Keratinocyte (primary cell): ENCODE results near the gene CALM1. TPM values are rescaled to one million over a fixed set of nuclear protein-coding genes. Genes with fewer than 3 reads are reported as not detected.

ENCODE experiments used
- DNase-seq: peaks from one replicate; pipeline ENCODE4 v3.0.0-alpha.2; 2011; ENCODE audit warnings: low read depth, missing footprints, low spot score
- FAIRE-seq: peaks from 2 replicates; lab custom pipeline; 2011; peaks lifted over from hg19 to GRCh38; lab: Jason Lieb, UNC
- H2AFZ ChIP-seq: 2 replicates; pipeline ENCODE4 v1.6.0; 2012; ENCODE audit warnings: low read length, control low read depth, inconsistent platforms; ENCODE audit not compliant: control insufficient read depth
- H3K27ac ChIP-seq: 2 replicates; pipeline ENCODE4 v1.5.1; 2011; ENCODE audit warnings: low read length; ENCODE audit not compliant: control insufficient read depth, insufficient read depth
- H3K27me3 ChIP-seq: 3 replicates; pipeline ENCODE4 v1.6.0; 2011; ENCODE audit warnings: low read length; ENCODE audit not compliant: control insufficient read depth, insufficient read depth; ENCODE audit errors: extremely low read depth
- H3K36me3 ChIP-seq, 2 experiments: 2 replicates in 1 of 2; 3 replicates in 1 of 2; pipeline ENCODE4 v1.5.1; 2011; ENCODE audit warnings: low read length in 2 of 2, mild to moderate bottlenecking in 1 of 2; ENCODE audit not compliant: control insufficient read depth in 2 of 2, insufficient read depth in 2 of 2; ENCODE audit errors: extremely low read depth in 1 of 2
- H3K4me1 ChIP-seq: 3 replicates; pipeline ENCODE4 v1.5.1; 2011; ENCODE audit warnings: low read length; ENCODE audit not compliant: control insufficient read depth, insufficient read depth; ENCODE audit errors: extremely low read depth
- H3K4me2 ChIP-seq: 3 replicates; pipeline ENCODE4 v1.6.0; 2011; ENCODE audit warnings: low read depth, low read length; ENCODE audit not compliant: control insufficient read depth, insufficient read depth; ENCODE audit errors: extremely low read depth
- H3K4me3 ChIP-seq, 3 experiments: fragments of 200-600 bp in 1 of 3; sonication (generic) in 1 of 3; 2 replicates in 2 of 3; 3 replicates in 1 of 3; pipeline ENCODE4 v1.5.1; 2011 to 2016; ENCODE audit warnings: low read length in 3 of 3, mild to moderate bottlenecking in 3 of 3, control low read depth in 2 of 3, inconsistent platforms in 1 of 3, low read depth in 1 of 3, mixed read lengths in 1 of 3, mixed run types in 1 of 3, moderate library complexity in 1 of 3; ENCODE audit not compliant: control insufficient read depth in 2 of 3, insufficient read depth in 2 of 3; ENCODE audit errors: extremely low read depth in 1 of 3
- H3K79me2 ChIP-seq: 2 replicates; pipeline ENCODE4 v1.6.0; 2012; ENCODE audit warnings: low read length; ENCODE audit not compliant: control insufficient read depth, insufficient read depth
- H3K9ac ChIP-seq: 3 replicates; pipeline ENCODE4 v1.6.0; 2011; ENCODE audit warnings: low read length; ENCODE audit not compliant: control insufficient read depth, insufficient read depth; ENCODE audit errors: extremely low read depth
- H3K9me1 ChIP-seq: 3 replicates; pipeline ENCODE4 v1.6.0; 2011; ENCODE audit warnings: low read length; ENCODE audit not compliant: control insufficient read depth, insufficient read depth; ENCODE audit errors: extremely low read depth
- H3K9me3 ChIP-seq: 2 replicates; pipeline ENCODE4 v1.5.1; 2012; ENCODE audit warnings: low read depth, low read length; ENCODE audit not compliant: control insufficient read depth
- H4K20me1 ChIP-seq: 3 replicates; pipeline ENCODE4 v1.6.0; 2011; ENCODE audit warnings: low read length; ENCODE audit not compliant: control insufficient read depth, insufficient read depth; ENCODE audit errors: extremely low read depth
- CTCF ChIP-seq, 3 experiments: IDR thresholded peaks in 1 of 3; conservative IDR thresholded peaks in 1 of 3; optimal IDR thresholded peaks in 1 of 3; 2 replicates in 2 of 3; 3 replicates in 1 of 3; pipeline versions ENCODE3 to v1.5.1; 2011; ENCODE audit warnings: low read length in 3 of 3, mild to moderate bottlenecking in 3 of 3, moderate library complexity in 2 of 3, control low read depth in 1 of 3, inconsistent platforms in 1 of 3; ENCODE audit not compliant: insufficient read depth in 2 of 3; ENCODE audit errors: extremely low read depth in 1 of 3
- EZH2 ChIP-seq: IDR thresholded peaks from one replicate; pipeline ENCODE4 v1.6.1; 2012; ENCODE audit warnings: inconsistent platforms, mild to moderate bottlenecking, low read length, moderate library complexity
- dilution Hi-C: fragments of 300-500 bp; cut with MboI; formaldehyde crosslinking; loops from one replicate; pipeline ENCODE4 v1.7.0; 2020; ENCODE audit warnings: low sequenced_read_pairs; ENCODE audit not compliant: extremely low pct_ligation_motif_present
- polyA plus RNA-seq, 5 experiments: library from polyadenylated mRNA; depleted of rRNA in 3 of 5; stranded (reverse) in 3 of 5; stranded (forward) in 1 of 5; unstranded in 1 of 5; fragments of >200 nt; gene quantifications; 1 replicate in 1 of 5; 2 replicates in 3 of 5; 3 replicates in 1 of 5; pipeline versions ENCODE4 v1.2.1 to v1.2.3, GENCODE V29; 2011 to 2012; ENCODE audit warnings: missing spikeins in 2 of 5, low read depth in 1 of 5, low replicate concordance in 1 of 5

CALM1 gene
- polyA plus RNA-seq, 1 donor (not counting 4 experiments of a cell fraction or from before 2014, with no cell fraction given): 575 TPM

- no peaks in the 10 kb centered on the region for H3K9me3 ChIP-seq
- no peak for TF ChIP-seq CTCF (optimal IDR thresholded peaks at IDR 0.05 in 1 of 3, IDR thresholded peaks at IDR 0.05 in 1 of 3, conservative IDR thresholded peaks at IDR 0.05 in 1 of 3; ENCODE audit: extremely low read depth in 1 of 3, insufficient read depth in 2 of 3, low read length in 3 of 3)
- TF ChIP-seq EZH2: no peak
- no peaks in the 10 kb centered on the region for H3K27me3 ChIP-seq
- H3K36me3 ChIP-seq: no peaks in the 10 kb centered on the region
- no peaks in the 10 kb centered on the region for H3K79me2 ChIP-seq
- H3K9ac ChIP-seq: no peak overlapping the region
- H3K4me3 ChIP-seq: no peak overlapping the region
- dilution Hi-C loops: no loop called here
- H3K4me2 ChIP-seq: no peak overlapping the region
- H3K9me1 ChIP-seq: no peaks in the 10 kb centered on the region
- DNase-seq (no peak), FAIRE-seq (peak; percentile 43)
- no peak overlapping the region for H3K27ac ChIP-seq
- H2AFZ ChIP-seq: no peak overlapping the region
- H4K20me1 ChIP-seq: no peaks in the 10 kb centered on the region
- peaks cover 16% of the 10 kb centered on the region for H3K4me1 ChIP-seq
Measured at GRCh38 chr14:90438841-90439240, 42.0 kb downstream of the CALM1 start.

- DNase-seq (no peak), FAIRE-seq (no peak)
- Histone ChIP-seq H3K36me3 (no peaks in the 10 kb centered on the region), H3K4me2 (no peak overlapping the region), H2AFZ (no peak overlapping the region), H3K4me3 (no peak overlapping the region), H3K4me1 (peaks cover 27% of the 10 kb centered on the region), H3K9me1 (no peaks in the 10 kb centered on the region), H3K9ac (no peak overlapping the region), H3K27me3 (no peaks in the 10 kb centered on the region), H3K27ac (no peak overlapping the region), H3K9me3 (no peaks in the 10 kb centered on the region), H4K20me1 (no peaks in the 10 kb centered on the region), H3K79me2 (no peaks in the 10 kb centered on the region)
- TF ChIP-seq EZH2 (no peak), CTCF (optimal IDR thresholded peaks at IDR 0.05 in 1 of 3, IDR thresholded peaks at IDR 0.05 in 1 of 3, conservative IDR thresholded peaks at IDR 0.05 in 1 of 3; ENCODE audit: extremely low read depth in 1 of 3, insufficient read depth in 2 of 3, low read length in 3 of 3) (no peak)
- dilution Hi-C loops: no loop called here
Measured at GRCh38 chr14:90440021-90440451, 43.2 kb downstream of the CALM1 start.
